Progenitor cell of endocrine pancreas (in vitro differentiated cells): ENCODE measurements around the gene NOD1. TPM values are rescaled to one million over a fixed set of nuclear protein-coding genes. Genes with fewer than 3 reads are reported as not detected.

Experiments used
- DNase-seq: peaks from one replicate; pipeline ENCODE4 v3.0.0; 2021; ENCODE audit warnings: low spot score; ENCODE audit not compliant: unreplicated experiment
- H3K27ac Mint-ChIP-seq: 2 replicates; pipeline ENCODE4 v1.8.0; 2021; ENCODE audit warnings: mild to moderate bottlenecking, moderate library complexity, mixed read lengths
- H3K27me3 Mint-ChIP-seq: 2 replicates; pipeline ENCODE4 v1.8.0; 2021; ENCODE audit warnings: mixed read lengths
- H3K36me3 Mint-ChIP-seq: 2 replicates; pipeline ENCODE4 v1.8.0; 2022; ENCODE audit warnings: mixed read lengths; ENCODE audit not compliant: insufficient read depth
- H3K4me1 Mint-ChIP-seq: 2 replicates; pipeline ENCODE4 v1.8.0; 2021; ENCODE audit warnings: low read depth, mixed read lengths
- H3K4me3 Mint-ChIP-seq: 2 replicates; pipeline ENCODE4 v1.8.0; 2021; ENCODE audit warnings: low read depth, mild to moderate bottlenecking, moderate library complexity, mixed read lengths
- H3K9me3 Mint-ChIP-seq: 2 replicates; pipeline ENCODE4 v1.8.0; 2021; ENCODE audit warnings: low read depth, mixed read lengths
- total RNA-seq: library from RNA; stranded (reverse); gene quantifications from 2 replicates; pipeline ENCODE4 v1.2.1, GENCODE V29; 2021
- TF ChIP-seq, protein P1 (sequence below): fragments of 200-600 bp; sonication (generic); IDR thresholded peaks from one replicate; pipeline ENCODE4 v1.5.0; 2021; ENCODE audit warnings: antibody characterized with exemption, mild to moderate bottlenecking; ENCODE audit not compliant: unreplicated experiment

The NOD1 gene
- total RNA-seq, 1 donor from 2014 or later, result 2.9 TPM

DNA sequence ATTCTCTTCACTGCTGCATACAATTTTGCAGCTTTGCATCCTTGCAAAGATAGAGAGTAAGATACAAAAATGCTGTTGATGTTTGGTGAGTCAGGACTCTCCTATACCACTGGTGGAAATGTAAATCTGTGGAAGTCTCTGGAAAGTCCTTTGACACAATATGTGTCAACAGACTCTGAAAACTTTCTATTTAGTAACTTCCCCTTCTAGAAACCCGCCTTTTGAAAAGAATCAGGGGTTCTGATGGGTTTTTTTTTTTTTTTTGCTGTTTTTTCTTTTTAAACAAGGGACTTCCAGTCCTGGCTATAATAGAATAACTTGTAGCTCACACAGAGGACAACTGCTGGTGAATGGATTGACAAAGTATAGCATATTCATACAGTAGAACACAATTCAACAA lies 16.4 kb downstream of the NOD1 start:
- TF ChIP-seq, protein P1, sequence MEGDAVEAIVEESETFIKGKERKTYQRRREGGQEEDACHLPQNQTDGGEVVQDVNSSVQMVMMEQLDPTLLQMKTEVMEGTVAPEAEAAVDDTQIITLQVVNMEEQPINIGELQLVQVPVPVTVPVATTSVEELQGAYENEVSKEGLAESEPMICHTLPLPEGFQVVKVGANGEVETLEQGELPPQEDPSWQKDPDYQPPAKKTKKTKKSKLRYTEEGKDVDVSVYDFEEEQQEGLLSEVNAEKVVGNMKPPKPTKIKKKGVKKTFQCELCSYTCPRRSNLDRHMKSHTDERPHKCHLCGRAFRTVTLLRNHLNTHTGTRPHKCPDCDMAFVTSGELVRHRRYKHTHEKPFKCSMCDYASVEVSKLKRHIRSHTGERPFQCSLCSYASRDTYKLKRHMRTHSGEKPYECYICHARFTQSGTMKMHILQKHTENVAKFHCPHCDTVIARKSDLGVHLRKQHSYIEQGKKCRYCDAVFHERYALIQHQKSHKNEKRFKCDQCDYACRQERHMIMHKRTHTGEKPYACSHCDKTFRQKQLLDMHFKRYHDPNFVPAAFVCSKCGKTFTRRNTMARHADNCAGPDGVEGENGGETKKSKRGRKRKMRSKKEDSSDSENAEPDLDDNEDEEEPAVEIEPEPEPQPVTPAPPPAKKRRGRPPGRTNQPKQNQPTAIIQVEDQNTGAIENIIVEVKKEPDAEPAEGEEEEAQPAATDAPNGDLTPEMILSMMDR, result no peak
- H3K4me3 Mint-ChIP-seq, result no peak overlapping the region
- no peaks in the 10 kb centered on the region for H3K36me3 Mint-ChIP-seq
- H3K27ac Mint-ChIP-seq, result no peak overlapping the region
- no peaks in the 10 kb centered on the region for H3K27me3 Mint-ChIP-seq
- DNase-seq, result no peak
- H3K4me1 Mint-ChIP-seq, result peaks cover 5% of the 10 kb centered on the region
- no peaks in the 10 kb centered on the region for H3K9me3 Mint-ChIP-seq

DNA sequence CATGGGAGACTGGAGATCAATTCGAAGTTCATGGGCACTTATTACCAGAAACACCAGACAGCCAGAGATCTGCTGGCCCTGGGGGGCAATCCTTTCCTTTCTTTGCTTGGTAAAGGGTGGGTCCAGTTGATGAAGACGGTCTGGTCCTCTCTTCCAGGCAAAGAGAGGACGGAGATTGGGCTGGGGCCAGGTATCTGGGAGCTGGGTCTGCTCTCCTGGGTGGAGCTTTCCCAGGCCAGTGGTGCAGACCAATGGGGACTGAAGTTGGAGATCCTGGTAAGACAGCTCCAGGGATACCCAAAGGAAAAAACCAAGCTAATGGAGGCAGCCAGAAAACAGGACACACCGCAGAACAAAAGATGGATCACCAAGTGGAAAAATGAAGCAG lies 18.3 kb downstream of the NOD1 start:
- no peak for DNase-seq
- Mint-ChIP-seq H3K4me3 (no peak overlapping the region), H3K4me1 (peaks cover 5% of the 10 kb centered on the region), H3K27ac (no peak overlapping the region), H3K36me3 (no peaks in the 10 kb centered on the region), H3K9me3 (no peaks in the 10 kb centered on the region), H3K27me3 (no peaks in the 10 kb centered on the region)
- TF ChIP-seq, protein P1, result no peak

DNA sequence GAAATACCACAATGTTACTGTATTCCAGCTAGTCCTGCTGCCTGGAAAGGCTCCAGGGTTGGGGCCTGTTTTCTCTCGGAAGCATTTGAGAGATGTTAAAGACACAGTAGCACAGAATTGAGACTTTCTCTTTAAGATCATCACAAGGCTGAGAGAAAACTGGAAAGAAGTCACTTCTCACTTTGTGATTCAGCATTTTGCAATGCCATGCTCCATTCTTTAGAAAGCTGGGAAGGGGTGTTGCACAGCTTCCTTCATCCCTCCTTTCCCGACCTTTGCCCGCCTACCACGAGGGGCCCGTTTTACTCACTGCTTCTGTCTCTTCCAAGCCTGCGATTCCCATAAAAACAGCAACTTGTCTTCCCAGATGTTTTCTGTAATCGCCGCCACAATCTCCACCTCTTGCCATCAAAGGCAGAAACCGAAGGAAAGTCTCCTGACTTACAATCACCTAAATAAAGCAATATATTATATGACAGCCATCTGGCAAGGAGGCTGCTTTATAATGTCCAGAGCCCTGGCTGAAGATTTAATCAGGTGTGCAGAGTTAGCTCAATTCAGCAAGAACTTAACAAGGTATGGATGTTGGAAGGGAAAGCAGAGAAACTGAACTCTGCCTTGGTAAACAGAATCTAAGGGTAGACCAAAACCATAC lies 18.9 kb downstream of the NOD1 start:
- no peaks in the 10 kb centered on the region for H3K27me3 Mint-ChIP-seq
- H3K9me3 Mint-ChIP-seq, result no peaks in the 10 kb centered on the region
- DNase-seq, result no peak
- no peaks in the 10 kb centered on the region for H3K36me3 Mint-ChIP-seq
- H3K4me1 Mint-ChIP-seq, result peaks cover 5% of the 10 kb centered on the region
- TF ChIP-seq, protein P1, result no peak
- no peak overlapping the region for H3K4me3 Mint-ChIP-seq
- no peak overlapping the region for H3K27ac Mint-ChIP-seq

DNA sequence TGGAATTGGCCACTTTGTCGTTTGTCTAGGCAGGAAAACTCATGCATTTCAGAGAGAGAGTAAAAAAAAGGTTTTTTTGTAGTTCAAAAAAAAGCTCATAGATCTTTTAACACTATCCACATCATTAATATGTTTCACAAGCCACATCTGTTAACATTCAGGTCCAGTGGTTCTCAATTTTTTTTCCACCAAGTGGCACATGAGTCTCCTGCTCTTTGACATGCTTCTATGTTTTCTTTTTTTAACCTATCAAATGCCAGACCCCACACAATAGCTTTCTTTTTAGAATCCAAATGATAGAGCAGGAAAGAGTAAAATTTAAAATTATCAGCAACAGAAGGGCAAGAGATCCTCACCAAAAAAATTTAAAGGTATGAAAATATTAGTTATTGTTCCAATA lies 20.3 kb downstream of the NOD1 start:
- Mint-ChIP-seq H3K27ac (no peak overlapping the region), H3K27me3 (no peaks in the 10 kb centered on the region), H3K4me1 (peaks cover 5% of the 10 kb centered on the region), H3K4me3 (no peak overlapping the region), H3K36me3 (no peaks in the 10 kb centered on the region), H3K9me3 (no peaks in the 10 kb centered on the region)
- TF ChIP-seq, protein P1, result no peak
- no peak for DNase-seq

DNA sequence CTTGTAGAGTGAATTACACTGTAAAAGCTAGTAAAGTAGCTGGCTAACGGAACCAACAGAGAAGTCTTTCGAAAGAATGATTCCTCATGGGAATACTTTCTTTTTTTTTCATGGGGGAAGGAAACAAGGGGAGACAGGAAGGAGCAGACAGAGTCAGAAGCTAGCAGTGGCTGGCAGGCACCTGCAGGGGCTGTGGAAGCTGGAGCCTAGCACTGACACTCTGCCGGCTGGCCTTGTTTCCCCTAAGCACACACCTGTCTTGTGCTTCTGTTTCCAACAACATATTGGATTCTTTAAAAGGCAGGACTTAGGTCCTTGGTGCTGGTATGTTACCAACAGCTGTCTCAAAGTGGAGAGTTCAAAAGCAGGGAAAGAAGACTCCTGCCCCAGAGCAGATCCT lies 24.7 kb downstream of the NOD1 start:
- TF ChIP-seq, protein P1, result no peak
- DNase-seq, result no peak
- no peak overlapping the region for H3K4me3 Mint-ChIP-seq
- no peaks in the 10 kb centered on the region for H3K27me3 Mint-ChIP-seq
- H3K4me1 Mint-ChIP-seq, result peaks cover 2% of the 10 kb centered on the region
- no peaks in the 10 kb centered on the region for H3K36me3 Mint-ChIP-seq
- no peak overlapping the region for H3K27ac Mint-ChIP-seq
- no peaks in the 10 kb centered on the region for H3K9me3 Mint-ChIP-seq
